ENCODE measurements around the gene FANCE.

Gene FANCE

GRCh38 chr6:35465646-35466045, 13.5 kb downstream of the FANCE start:
- no peak for DNase-seq (ENCODE audit: low read depth)
- TF ChIP-seq CTCF (conservative IDR thresholded peaks at IDR 0.05; ENCODE audit: low read depth, low read length), result no peak
- H3K4me3 ChIP-seq (ENCODE audit: low read depth, low read length), result no peak overlapping the region

GRCh38 chr6:35468181-35468979, 16.2 kb downstream of the FANCE start, which contains the start of gene RPL10A:
RPL10A (plus strand) TSS chr6:35468401; CDS start chr6:35468435, 34 bp downstream.
- TF ChIP-seq CTCF (conservative IDR thresholded peaks at IDR 0.05; ENCODE audit: low read depth, low read length), result peak; percentile 89
- H3K4me3 ChIP-seq (ENCODE audit: low read depth, low read length), result peak within 1 kb of the TSS; percentile 99
- peak; percentile 98 for DNase-seq (ENCODE audit: low read depth)

GRCh38 chr6:35468980-35469750, 17.0 kb downstream of the FANCE start:
- no peak for DNase-seq (ENCODE audit: low read depth)

GRCh38 chr6:35469751-35470662, 17.9 kb downstream of the FANCE start:
- no peak for TF ChIP-seq CTCF (conservative IDR thresholded peaks at IDR 0.05; ENCODE audit: low read depth, low read length)
- H3K4me3 ChIP-seq (ENCODE audit: low read depth, low read length), result peak overlapping the region; percentile 99
- DNase-seq (ENCODE audit: low read depth), result no peak

More at GRCh38 chr6:35468980-35469750, 17.0 kb downstream of the FANCE start:
- TF ChIP-seq CTCF (conservative IDR thresholded peaks at IDR 0.05; ENCODE audit: low read depth, low read length), result no peak
- peak overlapping the region; percentile 99 for H3K4me3 ChIP-seq (ENCODE audit: low read depth, low read length)

GRCh38 chr6:35470663-35471120, 18.6 kb downstream of the FANCE start:
- no peak for DNase-seq (ENCODE audit: low read depth)
- no peak for TF ChIP-seq CTCF (conservative IDR thresholded peaks at IDR 0.05; ENCODE audit: low read depth, low read length)
- H3K4me3 ChIP-seq (ENCODE audit: low read depth, low read length), result peak overlapping the region; percentile 3

GRCh38 chr6:35471836-35472345, 19.8 kb downstream of the FANCE start:
- no peak overlapping the region for H3K4me3 ChIP-seq (ENCODE audit: low read depth, low read length)
- no peak for TF ChIP-seq CTCF (conservative IDR thresholded peaks at IDR 0.05; ENCODE audit: low read depth, low read length)
- DNase-seq (ENCODE audit: low read depth), result no peak
